NCI-H2227 treated with DMSO at 0.1 percent for 48 hours (cell line): ENCODE results near the gene ANKRD13B.

ENCODE experiments used
- DNase-seq: peaks from one replicate; lab custom pipeline; 2025; lab: John Stamatoyannopoulos, UW

ANKRD13B gene

DNA sequence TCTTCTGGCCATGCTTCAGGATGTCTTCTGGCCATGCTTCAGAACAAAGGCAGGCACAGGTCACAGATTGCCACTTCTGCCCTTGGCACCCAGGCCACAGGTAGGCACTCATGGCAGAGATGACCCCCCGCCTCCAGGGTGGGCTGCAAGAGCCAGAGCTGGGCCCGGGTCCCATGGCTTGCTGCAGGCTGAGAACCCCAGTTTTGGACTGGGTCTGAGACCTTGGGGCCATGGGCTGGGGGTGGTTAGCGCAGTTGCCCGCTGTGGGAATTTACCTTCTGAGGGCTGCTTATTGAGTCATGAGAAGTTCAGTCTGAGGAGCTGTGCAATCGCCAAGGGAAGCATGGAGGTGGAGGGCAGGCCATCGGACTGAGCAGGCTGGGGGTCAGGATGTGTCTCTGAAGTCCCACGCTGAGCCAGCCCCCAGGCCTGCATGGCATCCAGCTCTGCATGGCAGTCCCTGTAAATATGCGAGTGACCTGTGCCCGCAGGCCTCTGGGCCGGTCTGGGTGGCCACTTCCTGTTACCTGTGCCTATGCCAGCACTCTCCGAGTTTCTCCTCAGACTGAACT is 1.7 kb downstream of the ANKRD13B start:
- no peak for DNase-seq

DNA sequence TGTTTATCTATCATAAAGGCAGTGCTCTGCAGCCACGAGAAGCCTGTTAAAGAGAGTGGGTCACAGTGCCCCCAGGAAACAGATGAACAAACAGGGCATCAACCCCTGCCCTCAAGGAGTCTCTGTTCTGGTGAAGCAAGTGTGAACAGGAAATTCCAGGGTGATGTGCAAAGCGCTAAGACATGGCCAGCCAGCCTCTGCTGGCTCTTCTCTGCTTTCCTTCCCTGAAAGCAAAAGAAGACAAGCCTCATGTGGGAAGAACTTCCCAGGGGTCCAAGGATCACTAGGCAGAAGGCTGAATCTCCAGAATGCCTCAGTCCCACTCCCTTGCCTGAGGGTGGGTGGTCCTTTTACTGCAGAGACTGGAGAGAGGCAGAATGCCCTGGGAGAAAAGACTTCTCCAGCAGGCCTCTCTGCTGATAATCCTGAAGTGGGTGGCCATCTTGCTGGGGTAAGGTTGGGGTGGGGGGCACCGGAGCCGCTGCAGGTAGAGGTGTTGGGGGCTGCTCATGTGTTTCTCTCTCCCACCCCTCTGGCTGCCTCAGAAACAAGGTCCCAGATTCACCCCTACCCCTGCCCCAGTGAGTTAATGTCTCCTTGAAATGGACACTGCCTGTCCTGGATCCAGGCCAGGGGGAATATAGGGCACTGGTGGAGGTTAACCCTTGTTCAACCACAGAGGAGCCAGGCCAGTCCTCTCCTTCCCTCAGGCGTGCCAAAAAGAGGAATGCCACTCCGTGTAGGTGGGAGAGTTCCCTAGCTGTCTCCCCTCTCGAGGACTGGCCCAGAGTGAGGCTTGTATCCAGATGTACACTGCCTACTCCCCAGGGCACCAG is 2.4 kb downstream of the ANKRD13B start:
- DNase-seq: no peak

DNA sequence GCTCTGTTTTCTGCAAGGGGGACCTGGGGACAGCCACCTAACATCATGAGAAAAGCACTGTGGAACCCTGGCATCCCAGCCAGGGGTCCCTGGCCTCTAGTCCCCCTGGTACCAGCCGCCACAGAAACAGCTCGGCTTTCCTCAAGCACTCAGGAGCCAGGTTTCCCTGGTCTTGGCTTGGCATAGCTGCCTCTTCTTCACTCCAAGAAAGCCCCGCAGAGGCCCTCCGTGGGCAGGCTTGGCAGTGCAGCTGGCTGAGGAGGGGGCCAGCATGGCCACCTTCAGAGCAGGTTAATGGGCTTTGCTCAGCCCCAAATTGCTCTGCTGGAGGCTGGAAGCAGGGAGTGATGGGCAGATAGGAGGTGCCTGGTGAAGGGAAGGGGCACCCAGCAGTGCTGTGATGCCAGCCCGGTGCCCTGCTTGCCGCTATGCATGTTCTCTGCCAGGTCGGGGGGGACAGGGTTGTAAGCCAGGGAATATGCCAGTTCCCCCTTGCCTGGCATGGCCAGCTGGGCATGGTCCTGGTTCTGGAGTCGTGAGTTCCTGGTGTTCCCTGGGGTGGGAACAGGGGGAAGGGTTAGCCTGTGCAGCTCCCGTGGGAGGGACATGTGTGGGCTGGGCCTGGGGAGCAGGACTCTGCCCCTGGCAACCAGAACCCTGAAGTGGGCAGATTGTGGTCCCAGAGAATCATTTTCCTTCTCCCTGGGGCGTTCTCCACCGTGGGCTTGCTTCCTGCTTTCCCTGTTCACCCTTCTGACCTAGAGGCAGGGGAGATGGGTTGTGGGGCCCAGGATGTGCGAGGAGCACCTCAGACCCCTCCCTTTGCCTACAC is 3.2 kb downstream of the ANKRD13B start:
- no peak for DNase-seq

DNA sequence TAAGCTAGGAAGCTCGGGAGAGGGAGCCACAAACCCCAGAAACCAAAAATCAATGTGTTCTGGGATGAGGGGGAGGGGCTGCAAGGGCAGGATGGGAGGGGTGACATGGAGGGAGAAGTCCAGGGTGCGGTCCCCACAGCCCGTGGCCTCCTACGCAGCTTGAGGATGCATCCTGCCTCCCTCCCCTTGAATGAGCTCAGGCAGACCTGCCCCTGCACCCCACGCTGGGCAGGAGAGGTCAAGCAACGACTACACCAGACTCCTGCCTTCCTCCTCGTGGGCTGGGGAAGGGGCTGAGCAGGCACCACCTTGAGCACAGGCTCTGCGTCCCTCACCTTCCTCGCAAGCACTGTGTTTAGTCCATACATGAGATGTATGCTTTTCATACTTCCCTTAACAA is 3.9 kb downstream of the ANKRD13B start:
- DNase-seq: no peak

DNA sequence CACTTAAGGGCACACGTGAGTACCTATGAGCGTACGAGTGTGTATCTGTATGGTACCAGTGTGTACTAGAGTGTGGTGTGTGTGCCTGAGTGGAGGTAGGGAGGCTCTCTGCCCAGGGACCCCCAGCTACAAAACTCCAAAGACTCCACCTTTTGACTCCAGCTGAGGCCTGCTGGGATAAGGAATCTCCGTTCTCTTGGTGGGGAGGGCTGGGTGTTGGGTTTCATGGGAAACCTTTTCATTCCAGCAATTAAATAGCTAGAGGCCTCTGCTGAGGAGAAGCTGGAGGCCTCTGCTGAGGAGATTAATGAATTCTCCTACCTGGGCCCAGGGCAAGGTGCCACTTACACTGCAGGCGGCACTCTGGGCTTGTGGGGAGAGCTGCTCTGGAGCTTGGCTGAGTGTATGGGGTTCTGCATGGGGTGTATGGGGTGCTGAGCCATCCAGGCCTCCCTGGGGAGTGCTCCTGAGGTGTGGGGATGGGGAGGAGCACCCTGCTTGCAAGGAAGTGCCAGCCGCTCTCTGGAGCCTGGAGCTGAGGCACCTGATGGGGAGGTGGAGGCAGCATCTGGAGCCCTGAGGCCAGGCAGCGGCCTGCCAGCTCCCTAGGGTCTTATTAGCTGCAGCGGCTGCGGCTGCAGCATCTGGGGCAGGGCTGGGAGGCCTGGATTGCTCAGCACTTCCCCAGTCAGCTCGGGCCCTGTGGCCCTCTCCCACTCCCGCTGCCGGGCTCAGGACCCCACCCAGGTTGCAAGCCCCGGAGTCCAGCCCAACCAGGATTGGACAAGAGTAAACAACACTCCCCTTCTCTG is 4.6 kb downstream of the ANKRD13B start:
- DNase-seq: no peak

DNA sequence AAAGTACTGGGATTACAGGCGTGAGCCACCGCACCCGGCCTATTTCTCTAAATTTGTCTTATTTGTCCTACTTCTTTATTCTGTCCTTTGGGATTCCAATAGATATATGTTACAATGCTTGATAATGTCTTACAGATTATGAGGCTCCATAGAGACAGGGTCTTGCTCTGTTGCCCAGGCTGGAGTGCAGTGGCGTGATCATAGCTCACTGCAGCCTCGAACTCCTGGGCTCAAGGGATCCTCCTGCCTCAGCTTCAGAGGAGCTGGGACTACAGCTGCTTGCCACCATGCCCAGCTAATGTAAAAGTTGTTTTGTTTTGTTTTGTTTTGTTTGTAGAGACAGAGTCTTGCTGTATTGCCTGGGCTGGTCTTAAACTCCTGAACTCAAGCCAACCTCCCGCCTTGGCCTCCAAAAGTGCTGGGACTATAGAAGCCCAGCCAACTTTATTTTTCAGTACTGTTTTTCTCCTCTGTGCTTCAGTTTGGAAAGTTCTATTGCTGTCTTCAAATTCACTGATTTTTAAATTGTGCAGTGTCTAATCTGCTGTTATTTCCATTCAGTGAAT is 10.3 kb downstream of the ANKRD13B start:
- DNase-seq: no peak

DNA sequence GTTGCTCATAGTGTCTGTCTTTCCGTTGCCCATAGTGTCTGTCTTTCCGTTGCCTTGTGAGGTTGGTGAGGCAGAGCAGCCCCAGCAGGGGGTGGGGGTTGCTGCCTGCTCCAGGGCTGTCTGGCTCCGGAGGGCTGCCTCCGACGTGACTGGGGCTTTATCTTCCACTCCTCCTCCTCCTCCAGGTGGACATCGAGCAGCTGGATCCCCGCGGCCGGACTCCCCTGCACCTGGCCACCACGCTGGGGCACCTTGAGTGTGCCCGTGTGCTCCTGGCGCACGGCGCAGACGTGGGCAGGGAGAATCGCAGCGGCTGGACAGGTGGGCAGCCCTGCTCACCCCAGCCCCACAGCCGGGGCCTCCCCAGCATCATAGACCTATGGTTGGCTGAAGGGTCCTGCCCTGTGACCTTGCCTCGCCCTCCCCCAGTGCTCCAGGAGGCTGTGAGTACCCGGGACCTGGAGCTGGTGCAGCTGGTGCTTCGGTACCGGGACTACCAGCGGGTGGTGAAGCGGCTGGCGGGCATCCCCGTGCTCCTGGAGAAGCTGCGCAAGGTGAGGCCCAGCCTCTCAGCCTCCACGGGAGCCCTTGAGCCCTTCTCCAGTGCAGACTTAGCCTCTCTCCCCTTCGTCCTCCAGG is 14.7 kb downstream of the ANKRD13B start:
- DNase-seq: no peak

DNA sequence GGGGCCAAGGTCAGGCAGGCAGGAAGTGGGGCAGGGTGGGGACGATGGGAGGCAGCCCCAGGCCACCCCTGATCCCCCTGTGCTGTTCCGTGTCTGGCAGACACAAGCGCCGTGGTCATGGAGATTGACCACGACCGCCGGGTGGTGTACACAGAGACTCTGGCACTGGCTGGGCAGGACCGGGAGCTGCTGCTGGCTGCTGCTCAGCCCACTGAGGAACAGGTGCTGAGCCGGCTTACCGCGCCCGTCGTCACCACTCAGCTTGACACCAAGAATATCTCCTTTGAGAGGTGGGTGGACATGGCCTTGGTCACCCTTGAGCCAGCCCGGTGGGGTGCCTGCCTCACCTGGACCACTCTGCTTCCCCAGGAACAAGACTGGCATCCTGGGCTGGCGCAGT is 16.1 kb downstream of the ANKRD13B start:
- DNase-seq: no peak

DNA sequence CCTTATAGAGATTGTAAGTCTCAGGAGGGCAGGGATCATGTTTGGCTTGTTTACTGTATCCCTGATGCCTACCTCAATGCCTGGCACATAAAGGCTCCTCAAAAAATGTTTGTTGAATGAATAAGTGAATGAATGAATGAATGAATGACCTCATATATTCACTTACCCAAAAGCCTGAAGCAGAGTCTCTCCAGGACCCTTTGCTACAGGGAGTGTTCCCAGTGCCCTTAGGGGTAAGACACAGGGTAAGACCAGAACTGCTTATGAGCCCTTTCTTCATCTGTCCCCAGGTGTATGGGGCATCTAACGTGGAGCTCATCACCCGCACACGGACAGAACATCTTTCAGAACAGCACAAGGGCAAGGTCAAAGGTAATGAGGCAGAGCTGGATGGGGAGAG is 17.5 kb downstream of the ANKRD13B start:
- DNase-seq: no peak

DNA sequence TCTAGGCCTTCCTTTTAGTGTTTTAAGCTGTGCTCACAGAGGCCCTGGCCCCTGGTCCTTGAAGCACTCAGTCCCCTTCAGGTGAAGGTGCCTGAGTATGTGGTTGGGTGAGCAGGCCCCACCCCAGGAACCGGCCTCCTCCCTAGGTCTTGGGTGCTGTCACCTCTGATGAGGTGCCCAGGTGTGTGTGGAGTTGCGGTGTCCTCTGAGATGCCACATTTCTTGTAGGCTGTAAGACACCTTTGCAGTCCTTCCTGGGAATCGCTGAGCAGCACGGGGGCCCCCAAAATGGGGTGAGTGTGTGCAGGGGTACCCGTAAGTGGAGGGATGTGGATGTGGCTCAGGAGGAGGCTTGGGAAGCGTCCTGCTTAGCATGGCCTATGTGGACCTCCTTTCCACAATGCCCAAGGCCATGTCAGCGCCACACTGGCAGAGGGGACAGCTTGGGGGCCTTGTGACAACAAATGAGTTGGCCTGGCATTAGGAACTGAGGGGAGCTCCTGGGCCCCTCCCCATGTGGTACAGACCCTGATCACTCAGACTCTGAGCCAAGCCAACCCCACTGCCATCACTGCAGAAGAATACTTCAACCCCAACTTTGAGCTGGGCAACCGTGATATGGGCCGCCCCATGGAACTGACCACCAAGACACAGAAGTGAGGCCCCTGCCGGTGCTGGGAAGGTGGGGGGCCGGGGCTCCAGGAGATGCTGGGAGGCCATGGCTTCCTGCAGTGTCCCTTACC is 18.6 kb downstream of the ANKRD13B start:
- no peak for DNase-seq

DNA sequence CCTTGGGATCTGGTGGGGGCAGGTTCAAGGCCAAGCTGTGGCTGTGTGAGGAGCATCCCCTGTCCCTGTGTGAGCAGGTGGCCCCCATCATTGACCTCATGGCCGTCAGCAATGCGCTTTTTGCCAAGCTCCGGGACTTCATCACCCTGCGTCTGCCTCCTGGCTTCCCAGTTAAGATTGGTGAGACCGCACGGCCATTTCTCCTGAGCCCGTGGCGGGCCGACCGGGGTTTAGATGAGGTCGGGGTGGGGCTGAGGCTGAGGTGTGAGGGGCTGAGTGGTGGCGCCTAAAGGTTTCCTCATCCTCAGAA is 19.1 kb downstream of the ANKRD13B start:
- DNase-seq: no peak

DNA sequence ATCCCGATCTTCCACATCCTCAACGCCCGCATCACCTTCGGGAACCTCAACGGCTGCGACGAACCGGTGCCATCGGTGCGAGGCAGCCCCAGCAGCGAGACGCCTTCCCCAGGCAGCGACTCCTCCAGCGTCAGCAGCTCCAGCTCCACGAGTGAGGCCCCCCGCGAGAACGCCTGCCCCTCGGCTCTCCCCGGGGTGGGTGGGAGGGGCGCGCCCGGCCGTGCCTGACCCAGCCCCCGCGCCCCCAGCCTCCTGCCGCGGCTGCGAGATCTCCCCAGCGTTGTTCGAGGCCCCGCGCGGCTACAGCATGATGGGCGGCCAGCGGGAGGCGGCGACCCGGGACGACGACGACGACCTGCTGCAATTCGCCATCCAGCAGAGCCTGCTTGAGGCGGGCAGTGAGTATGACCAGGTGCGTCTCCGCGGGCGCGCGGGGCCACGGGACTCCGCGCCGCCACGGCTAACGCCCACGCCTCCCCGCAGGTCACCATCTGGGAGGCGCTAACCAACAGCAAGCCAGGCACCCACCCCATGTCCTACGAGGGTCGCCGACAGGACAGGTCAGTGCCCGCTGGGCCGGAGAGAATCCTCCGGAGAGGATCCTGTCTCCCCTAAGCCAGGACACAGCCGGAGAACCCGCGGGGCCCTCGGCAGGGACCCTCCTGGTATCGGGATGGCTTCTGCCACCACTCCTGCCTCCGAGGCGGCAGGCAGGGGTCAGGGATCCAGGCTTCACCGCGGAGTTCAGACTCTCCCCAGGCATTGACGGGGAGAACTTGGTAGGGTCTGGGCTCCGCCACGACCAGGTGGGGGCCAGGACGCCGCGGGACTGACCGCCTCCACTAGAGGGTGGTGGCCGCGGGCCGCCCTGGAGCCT is 19.7 kb downstream of the ANKRD13B start:
- no peak for DNase-seq

DNA sequence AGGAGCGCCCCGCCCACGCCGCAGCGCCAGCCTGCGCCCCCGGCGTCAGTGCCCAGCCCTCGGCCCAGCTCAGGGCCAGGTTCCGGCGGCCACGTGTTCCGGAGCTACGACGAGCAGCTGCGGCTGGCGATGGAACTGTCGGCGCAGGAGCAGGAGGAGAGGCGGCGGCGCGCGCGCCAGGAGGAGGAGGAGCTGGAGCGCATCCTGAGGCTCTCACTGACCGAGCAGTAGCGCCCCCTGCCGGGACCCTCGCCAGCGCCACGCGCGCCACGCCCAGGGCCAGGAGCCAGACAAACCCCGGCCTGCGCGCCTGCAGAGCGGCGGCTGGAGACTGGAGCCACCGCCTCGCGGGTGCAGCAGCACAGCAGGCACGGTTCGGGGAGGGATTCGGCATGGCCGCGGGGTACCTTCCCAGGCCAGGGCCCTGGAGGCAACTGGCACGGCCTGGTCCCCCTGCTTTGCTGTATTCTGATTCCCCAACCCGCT is 20.5 kb downstream of the ANKRD13B start:
- no peak for DNase-seq

DNA sequence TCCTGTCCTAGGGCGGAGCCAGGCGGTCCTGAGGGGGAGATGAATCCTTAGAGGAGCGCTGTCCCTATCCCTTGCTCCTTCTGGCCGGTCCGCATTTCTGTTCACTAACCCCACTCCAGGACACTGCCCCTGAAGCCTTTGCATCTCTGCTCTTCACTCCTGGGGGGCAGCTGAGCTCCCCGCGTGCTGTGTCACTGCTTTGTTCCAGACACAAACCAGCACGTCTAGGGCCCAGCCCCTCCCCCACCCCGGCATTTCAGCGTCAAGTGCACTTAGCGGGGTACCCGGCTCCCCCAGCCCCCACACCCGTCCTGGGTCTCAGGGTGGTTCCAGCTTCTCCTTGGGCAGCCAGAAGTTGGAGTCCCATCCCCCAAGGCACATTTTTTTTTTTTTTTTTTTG is 20.9 kb downstream of the ANKRD13B start:
- no peak for DNase-seq

DNA sequence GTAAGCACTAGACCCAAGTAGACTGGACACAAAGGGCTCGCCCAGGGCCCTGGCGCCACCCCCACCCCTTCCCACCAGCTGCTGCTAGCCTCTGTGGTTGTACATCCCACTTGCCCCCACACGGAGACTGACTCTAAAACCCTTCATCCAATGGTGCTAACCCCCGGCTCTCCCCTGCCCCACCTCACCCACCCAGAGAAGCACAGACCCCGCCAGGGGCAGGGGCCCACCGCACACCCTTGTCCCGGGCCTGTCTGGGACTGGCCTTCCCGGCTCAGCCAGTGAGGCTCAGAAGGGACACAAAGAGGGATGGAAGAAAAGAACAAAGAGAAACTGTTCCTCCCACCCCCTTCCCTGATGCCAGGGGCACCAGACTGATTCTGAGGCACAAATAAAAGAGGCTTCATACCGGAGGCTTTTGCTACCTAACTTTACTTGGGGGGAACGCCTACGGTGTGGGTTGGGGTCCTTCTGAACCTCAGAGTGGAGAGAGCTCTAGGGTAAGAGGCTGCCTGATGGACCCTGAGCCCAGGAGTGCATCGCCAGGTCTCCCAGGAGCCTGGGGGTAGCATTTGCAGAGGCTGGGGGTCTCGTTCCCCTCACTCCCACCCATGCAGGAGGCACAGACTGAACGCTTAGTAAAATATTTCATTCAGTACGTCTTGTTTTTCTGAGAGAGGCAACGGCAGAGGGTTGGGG is 21.6 kb downstream of the ANKRD13B start:
- no peak for DNase-seq

DNA sequence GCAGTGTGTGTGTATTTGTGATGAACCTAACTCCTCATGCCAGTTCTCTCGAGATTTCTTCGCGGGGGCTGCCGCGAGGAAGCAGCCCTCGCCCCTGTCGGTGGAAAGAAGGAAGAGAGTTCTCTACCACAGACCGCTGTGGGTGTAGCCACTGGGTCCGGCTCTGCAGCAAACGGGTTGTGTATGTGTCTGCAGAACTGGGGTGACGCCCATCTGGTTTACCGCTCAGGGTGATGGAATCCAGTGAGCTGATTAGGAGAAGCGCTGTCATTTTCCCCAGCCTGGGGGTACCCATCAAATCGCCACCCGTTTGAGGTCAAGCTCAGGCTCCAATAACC is 22.1 kb downstream of the ANKRD13B start:
- no peak for DNase-seq

DNA sequence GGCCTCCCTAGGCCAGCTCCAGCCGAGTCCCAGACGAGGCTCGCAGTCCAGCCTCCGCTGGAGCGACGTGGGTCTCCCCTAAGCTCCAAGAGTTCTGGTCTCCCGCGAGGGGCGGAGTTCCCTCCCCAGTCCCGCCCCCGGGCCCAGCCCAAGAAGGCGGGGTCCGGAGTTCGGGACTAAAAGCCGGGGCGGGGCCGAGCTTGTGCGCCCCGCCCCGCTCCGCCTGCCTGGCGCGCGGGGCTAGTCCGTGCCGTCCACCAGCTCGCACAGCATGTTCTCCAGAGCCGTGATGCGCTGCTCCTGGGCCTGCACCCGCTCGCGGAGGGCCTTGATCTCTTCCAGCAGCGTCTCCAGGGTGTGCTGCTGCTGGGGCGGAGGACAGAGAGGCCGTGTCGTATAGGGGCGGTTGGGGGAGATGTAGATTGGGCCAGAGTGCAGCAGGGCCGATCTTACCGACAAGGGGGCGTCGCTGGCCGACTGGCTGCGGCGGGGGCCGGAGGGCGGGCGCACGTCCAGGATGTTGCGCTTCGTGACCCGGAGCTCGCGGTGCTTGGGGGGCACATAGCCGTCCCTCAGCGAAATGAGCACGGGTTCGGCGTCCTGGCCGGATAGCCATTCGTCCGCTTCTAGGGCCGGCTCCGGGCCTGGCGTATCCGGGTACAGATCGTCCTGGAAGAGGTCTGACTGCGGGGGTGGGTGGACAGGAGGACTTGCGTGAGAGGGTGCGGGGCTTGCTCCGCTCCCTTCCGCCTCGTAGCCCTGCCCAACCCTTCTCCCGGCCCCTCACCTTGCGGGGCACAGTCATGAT is 22.8 kb downstream of the ANKRD13B start:
- no peak for DNase-seq
